A673 (cell line): ENCODE data around the gene ACIN1. TPM values are rescaled to one million over a fixed set of nuclear protein-coding genes. Genes with fewer than 3 reads are reported as not detected.

Source experiments
- BruUV-seq: library from RNA; stranded (reverse); fragments of 400-500 nt; replicated peaks from 2 replicates; lab custom pipeline; 2021; lab: Mats Ljungman, UMichigan
- CTCF ChIA-PET: fragments of 300-600 bp; sonication (Branson Sonifier 250); formaldehyde crosslinking; loops from one replicate; lab custom pipeline; 2022; ENCODE audit warnings: antibody characterized with exemption; lab: Charles Lee
- POLR2A ChIA-PET: fragments of 300-600 bp; sonication (Branson Sonifier 250); formaldehyde crosslinking; loops from one replicate; lab custom pipeline; 2022; ENCODE audit warnings: antibody characterized with exemption; ENCODE audit not compliant: low non-redundant PET; lab: Charles Lee
- DNase-seq: peaks from one replicate; pipeline ENCODE4 v3.0.0-alpha.2; 2015; ENCODE audit warnings: low spot score
- H3K27ac ChIP-seq: fragments of 200-600 bp; sonication (generic); 2 replicates; pipeline ENCODE4 v1.5.1; 2016; ENCODE audit warnings: mixed run types, low read depth, mild to moderate bottlenecking, mixed read lengths, antibody characterized with exemption, low read length; ENCODE audit not compliant: poor library complexity, severe bottlenecking
- H3K27me3 ChIP-seq: fragments of 200-600 bp; sonication (generic); replicated peaks from 2 replicates; pipeline ENCODE4 v1.6.1; 2017; ENCODE audit warnings: mixed run types, low read depth, mild to moderate bottlenecking, mixed read lengths, antibody characterized with exemption, low read length; ENCODE audit not compliant: insufficient read depth, poor library complexity
- H3K36me3 ChIP-seq: fragments of 200-600 bp; sonication (generic); 2 replicates; pipeline ENCODE4 v1.6.1; 2016; ENCODE audit warnings: mixed run types, mild to moderate bottlenecking, mixed read lengths, antibody characterized with exemption, low read length; ENCODE audit not compliant: insufficient read depth, poor library complexity, severe bottlenecking
- H3K4me1 ChIP-seq: fragments of 200-600 bp; sonication (generic); 2 replicates; pipeline ENCODE4 v1.6.1; 2017; ENCODE audit warnings: mixed run types, mild to moderate bottlenecking, mixed read lengths, antibody characterized with exemption, low read length; ENCODE audit not compliant: insufficient read depth, poor library complexity, severe bottlenecking
- H3K4me3 ChIP-seq: fragments of 200-600 bp; sonication (generic); 2 replicates; pipeline ENCODE4 v1.5.1; 2016; ENCODE audit warnings: low read depth, mixed run types, mild to moderate bottlenecking, mixed read lengths, low read length; ENCODE audit not compliant: poor library complexity, severe bottlenecking
- H3K9me3 ChIP-seq: fragments of 200-600 bp; sonication (generic); 2 replicates; pipeline ENCODE4 v1.6.1; 2016; ENCODE audit warnings: mixed run types, low read depth, mild to moderate bottlenecking, mixed read lengths, antibody characterized with exemption, low read length; ENCODE audit not compliant: poor library complexity, severe bottlenecking
- CTCF ChIP-seq: fragments of 300-800, 200-600 bp; sonication (generic); conservative IDR thresholded peaks from 2 replicates; pipeline ENCODE4 v1.5.1; 2017; ENCODE audit warnings: low read depth, mild to moderate bottlenecking, antibody characterized with exemption, low read length, moderate library complexity, mixed read lengths
- EZH2 ChIP-seq: fragments of 200-600 bp; sonication (generic); IDR thresholded peaks from 2 replicates; pipeline ENCODE4 v1.6.1; 2017; ENCODE audit warnings: borderline replicate concordance, low read depth, mild to moderate bottlenecking, mixed read lengths, antibody characterized with exemption, low read length; ENCODE audit not compliant: poor library complexity, severe bottlenecking
- intact Hi-C: fragments of 100-400 bp; cut with micrococcal nuclease; formaldehyde crosslinking; loops from one replicate; pipeline ENCODE4 v1.10.0; 2022; ENCODE audit not compliant: unreplicated experiment
- total RNA-seq: library from RNA; stranded (reverse); gene quantifications from 2 replicates; pipeline ENCODE4 v1.2.3, GENCODE V29; 2021

The ACIN1 gene
- total RNA-seq, 1 experiment from 2014 or later, result 339 TPM

GRCh38 chr14:23063601-23064000, 31.3 kb downstream of the ACIN1 start:
- no TSS peak for BruUV-seq
- Histone ChIP-seq H3K4me1 (peaks cover 27% of the 10 kb centered on the region), H3K27me3 (no peaks in the 10 kb centered on the region), H3K4me3 (no peak overlapping the region), H3K27ac (no peak overlapping the region), H3K36me3 (peaks cover 97% of the 10 kb centered on the region), H3K9me3 (no peaks in the 10 kb centered on the region)
- intact Hi-C loops, result no loop called here
- no peak for DNase-seq
- ChIA-PET CTCF (interaction anchor here (0.5 to 2.8 kb wide), 3 partner anchors 69 to 134 kb away, joined by 3 to 28 read pairs (median 4); partner anchors contain the start of gene PRMT5), POLR2A (no interaction called here)
- TF ChIP-seq EZH2 (no peak), CTCF (no peak)

GRCh38 chr14:23062002-23062401, 32.9 kb downstream of the ACIN1 start:
- peak; percentile 93 for DNase-seq
- ChIA-PET POLR2A (interaction anchor here (0.6 to 0.7 kb wide), 2 partner anchors 10 to 44 kb away, joined by 3 to 9 read pairs; no protein-coding TSS in a partner anchor), CTCF (interaction anchor here (0.6 to 2.8 kb wide), 6 partner anchors 59 to 224 kb away, joined by 3 to 28 read pairs (median 4); partner anchors contain the start of gene PRMT5)
- BruUV-seq, result no TSS peak
- Histone ChIP-seq H3K4me1 (peaks cover 20% of the 10 kb centered on the region), H3K9me3 (no peaks in the 10 kb centered on the region), H3K4me3 (no peak overlapping the region), H3K27ac (peak overlapping the region; percentile 29), H3K27me3 (no peaks in the 10 kb centered on the region), H3K36me3 (peaks cover 83% of the 10 kb centered on the region)
- TF ChIP-seq CTCF (no peak), EZH2 (no peak)
- intact Hi-C loops, result no loop called here

GRCh38 chr14:23060536-23061260, 34.2 kb downstream of the ACIN1 start:
- Histone ChIP-seq H3K4me3 (no peak overlapping the region), H3K27ac (peak overlapping the region; percentile 25), H3K36me3 (peaks cover 70% of the 10 kb centered on the region), H3K9me3 (no peaks in the 10 kb centered on the region), H3K4me1 (peaks cover 24% of the 10 kb centered on the region), H3K27me3 (no peaks in the 10 kb centered on the region)
- no peak for DNase-seq
- TF ChIP-seq CTCF (no peak), EZH2 (no peak)
- ChIA-PET CTCF (interaction anchor here (0.6 to 10.7 kb wide), 3 partner anchors 66 to 74 kb away, joined by 4 to 134 read pairs (median 28); no protein-coding TSS in a partner anchor), POLR2A (no interaction called here)
- intact Hi-C loops, result no loop called here
- no TSS peak for BruUV-seq
